ENCODE results near the gene BUB1B. TPM values are rescaled to one million over a fixed set of nuclear protein-coding genes. Genes with fewer than 3 reads are reported as not detected.
A peak's percentile ranks its signal among the peaks of the same experiment; 100 is the strongest.

Gene BUB1B
- total and polyA plus RNA-seq, 7 donors, result 0.33 to 9.6 (median 1.8) TPM

GRCh38 chr15:40265875-40266274, 105.0 kb downstream of the BUB1B start:
- 95 to 97% methylated on average over 20 of the region's 20 CpGs for WGBS, 2 donors
- H3K27ac ChIP-seq, result peak overlapping the region in 1 of 4 donors; percentile 82
- H3K4me3 ChIP-seq, result no peak overlapping the region
- H3K27me3 ChIP-seq, result no peaks in the 10 kb centered on the region
- peaks cover 0 to 38% (median 12%) of the 10 kb centered on the region in 4 donors for H3K4me1 ChIP-seq
- H3K36me3 ChIP-seq, result no peaks in the 10 kb centered on the region
- TF ChIP-seq POLR2AphosphoS5 (IDR thresholded peaks at IDR 0.05) (no peak), CTCF (IDR thresholded peaks at IDR 0.05) (no peak), EP300 (IDR thresholded peaks at IDR 0.05) (no peak), POLR2A (IDR thresholded peaks at IDR 0.05) (no peak)
- intact Hi-C loops (cut with DNase I), result loop anchor here (10.0 kb wide), 1 partner anchor 481 kb away; the partner anchor contains the start of gene FSIP1
- DNase-seq, result no peak
- no peaks in the 10 kb centered on the region for H3K9me3 ChIP-seq

GRCh38 chr15:40266828-40267304, 106.0 kb downstream of the BUB1B start:
- DNase-seq, result peak; percentile 93
- TF ChIP-seq EP300 (IDR thresholded peaks at IDR 0.05) (peak in 1 of 4 donors; percentile 83), POLR2A (IDR thresholded peaks at IDR 0.05) (no peak), POLR2AphosphoS5 (IDR thresholded peaks at IDR 0.05) (peak in 1 of 4 donors; percentile 87), CTCF (IDR thresholded peaks at IDR 0.05) (no peak)
- Histone ChIP-seq H3K27me3 (no peaks in the 10 kb centered on the region), H3K4me3 (no peak overlapping the region), H3K36me3 (no peaks in the 10 kb centered on the region), H3K9me3 (no peaks in the 10 kb centered on the region), H3K4me1 (peaks cover 0 to 38% (median 12%) of the 10 kb centered on the region in 4 donors), H3K27ac (peak overlapping the region in 3 of 4 donors; percentile 49 to 82 (median 64))
- intact Hi-C loops (cut with DNase I), result loop anchor here (10.0 kb wide), 1 partner anchor 482 kb away; the partner anchor contains the start of gene FSIP1
- WGBS, 2 donors, result 68 to 74% methylated on average over 7 of the region's 7 CpGs

- H3K4me1 ChIP-seq, result peaks cover 0 to 37% (median 12%) of the 10 kb centered on the region in 4 donors
- no peak overlapping the region for H3K4me3 ChIP-seq
- H3K27me3 ChIP-seq, result no peaks in the 10 kb centered on the region
- TF ChIP-seq POLR2A (IDR thresholded peaks at IDR 0.05) (no peak), EP300 (IDR thresholded peaks at IDR 0.05) (no peak), CTCF (IDR thresholded peaks at IDR 0.05) (no peak), POLR2AphosphoS5 (IDR thresholded peaks at IDR 0.05) (no peak)
- H3K9me3 ChIP-seq, result no peaks in the 10 kb centered on the region
- WGBS, 2 donors, result 85 to 92% methylated on average over 4 of the region's 4 CpGs
- intact Hi-C loops (cut with DNase I), result loop anchor here (10.0 kb wide), 1 partner anchor 483 kb away; the partner anchor contains the start of gene FSIP1
- no peak for DNase-seq
- H3K27ac ChIP-seq, result peak overlapping the region in 2 of 4 donors; percentile 64 to 82
- no peaks in the 10 kb centered on the region for H3K36me3 ChIP-seq
These were observed 106.8 kb downstream of the BUB1B start for GRCh38 chr15:40267670-40268069.

GRCh38 chr15:40269604-40270003, 108.7 kb downstream of the BUB1B start:
- TF ChIP-seq CTCF (IDR thresholded peaks at IDR 0.05) (no peak), POLR2AphosphoS5 (IDR thresholded peaks at IDR 0.05) (no peak), EP300 (IDR thresholded peaks at IDR 0.05) (no peak)
- no peak overlapping the region for H3K4me3 ChIP-seq
- peaks cover 0 to 18% (median 12%) of the 10 kb centered on the region in 4 donors for H3K4me1 ChIP-seq
- WGBS, 2 donors, result 83 to 87% methylated on average over 4 of the region's 4 CpGs
- H3K9me3 ChIP-seq, result no peaks in the 10 kb centered on the region
- intact Hi-C loops (cut with DNase I), result loop anchor here (10.0 kb wide), 1 partner anchor 485 kb away; the partner anchor contains the start of gene FSIP1
- H3K27ac ChIP-seq, result no peak overlapping the region
- no peak for DNase-seq
- H3K36me3 ChIP-seq, result no peaks in the 10 kb centered on the region
- no peaks in the 10 kb centered on the region for H3K27me3 ChIP-seq

Data from sigmoid colon (tissue), 7 donors.